Cardiac muscle cell (in vitro differentiated cells and primary cell): Measurements from ENCODE around the gene TMEM203. TPM values are rescaled to one million over a fixed set of nuclear protein-coding genes. Genes with fewer than 3 reads are reported as not detected.

Experiments used
- DNase-seq, 2 donors: peaks; one replicate each; pipeline versions ENCODE4 v3.0.0 to v3.0.0-alpha.2; 2010 to 2017; ENCODE audit warnings: low read depth in 1 of 2, low spot score in 1 of 2
- H3K27ac ChIP-seq: fragments of 200-600 bp; sonication (generic); 2 replicates; pipeline ENCODE4 v1.5.1; 2016
- H3K27me3 ChIP-seq: fragments of 200-600 bp; sonication (generic); 2 replicates; pipeline ENCODE4 v1.6.0; 2016; ENCODE audit warnings: control low read depth
- H3K36me3 ChIP-seq: fragments of 200-600 bp; sonication (generic); 2 replicates; pipeline ENCODE4 v1.5.1; 2016; ENCODE audit warnings: control low read depth
- H3K4me1 ChIP-seq: fragments of 200-600 bp; sonication (generic); 2 replicates; pipeline ENCODE4 v1.8.1; 2017; ENCODE audit warnings: low read depth, mild to moderate bottlenecking, mixed run types
- H3K4me3 ChIP-seq: fragments of 200-600 bp; sonication (generic); 2 replicates; pipeline ENCODE4 v1.5.1; 2016; ENCODE audit warnings: mild to moderate bottlenecking
- H3K9me3 ChIP-seq: fragments of 200-600 bp; sonication (generic); 2 replicates; pipeline ENCODE4 v1.5.1; 2017; ENCODE audit warnings: low read depth, mild to moderate bottlenecking, control low read depth
- polyA plus RNA-seq: library from polyadenylated mRNA; unstranded; fragments of >200 nt; fragmentation: Nextera tagmentation; extraction: Ambion mirVana; gene quantifications from 2 replicates; pipeline ENCODE4 v1.2.1, GENCODE V29; 2016
- total RNA-seq: library from RNA; depleted of rRNA; stranded (reverse); fragments of >200 nt; gene quantifications from 2 replicates; pipeline ENCODE4 v1.2.3, GENCODE V29; 2016
- TF ChIP-seq, protein P1 (sequence below): IDR thresholded peaks from 2 replicates; pipeline ENCODE4 v1.5.1; 2012; ENCODE audit warnings: low read depth, mild to moderate bottlenecking, low read length

The TMEM203 gene
- total and polyA plus RNA-seq, 2 experiments from 2014 or later: 44.7 to 86.6 TPM

DNA sequence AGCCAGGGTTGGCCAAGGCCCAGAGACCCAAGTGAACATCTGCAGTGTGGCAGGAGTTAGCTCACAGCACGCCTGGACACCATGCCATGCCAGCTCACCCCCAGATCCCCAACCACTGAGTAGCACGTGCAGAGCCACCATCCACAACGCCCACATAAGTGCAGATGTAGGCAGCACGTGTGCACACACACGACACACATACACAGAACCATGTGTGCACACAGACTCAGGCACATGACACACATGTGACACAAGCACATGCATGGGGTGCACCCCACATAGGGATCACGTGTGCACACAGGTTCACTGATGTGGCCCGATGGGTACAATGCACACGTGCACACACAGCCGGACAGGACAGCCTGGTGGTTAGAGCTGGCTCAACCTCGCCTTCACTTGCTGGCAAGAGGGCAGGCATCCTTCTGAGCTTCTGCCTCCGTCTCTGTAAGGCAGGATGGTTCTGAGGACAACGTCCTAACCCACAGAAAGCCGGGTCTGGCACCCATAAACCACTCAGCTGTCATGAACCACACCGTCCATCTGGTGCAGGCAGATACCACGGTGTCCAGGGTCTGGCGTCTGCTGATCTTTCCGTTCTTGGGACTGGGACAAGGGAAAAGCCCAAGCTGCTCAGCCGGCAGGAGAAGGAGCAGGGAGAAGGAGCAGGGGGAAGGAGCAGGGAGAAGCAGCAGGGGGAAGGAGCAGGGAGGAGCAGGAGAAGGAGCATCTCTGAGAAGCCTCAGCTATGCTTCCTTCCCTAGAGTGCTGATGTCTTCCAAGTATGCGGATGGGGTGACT lies 47.6 kb downstream of the TMEM203 start:
- H3K27me3 ChIP-seq: peaks cover 85% of the 10 kb centered on the region
- DNase-seq: no peak
- H3K36me3 ChIP-seq: no peaks in the 10 kb centered on the region
- TF ChIP-seq, protein P1, sequence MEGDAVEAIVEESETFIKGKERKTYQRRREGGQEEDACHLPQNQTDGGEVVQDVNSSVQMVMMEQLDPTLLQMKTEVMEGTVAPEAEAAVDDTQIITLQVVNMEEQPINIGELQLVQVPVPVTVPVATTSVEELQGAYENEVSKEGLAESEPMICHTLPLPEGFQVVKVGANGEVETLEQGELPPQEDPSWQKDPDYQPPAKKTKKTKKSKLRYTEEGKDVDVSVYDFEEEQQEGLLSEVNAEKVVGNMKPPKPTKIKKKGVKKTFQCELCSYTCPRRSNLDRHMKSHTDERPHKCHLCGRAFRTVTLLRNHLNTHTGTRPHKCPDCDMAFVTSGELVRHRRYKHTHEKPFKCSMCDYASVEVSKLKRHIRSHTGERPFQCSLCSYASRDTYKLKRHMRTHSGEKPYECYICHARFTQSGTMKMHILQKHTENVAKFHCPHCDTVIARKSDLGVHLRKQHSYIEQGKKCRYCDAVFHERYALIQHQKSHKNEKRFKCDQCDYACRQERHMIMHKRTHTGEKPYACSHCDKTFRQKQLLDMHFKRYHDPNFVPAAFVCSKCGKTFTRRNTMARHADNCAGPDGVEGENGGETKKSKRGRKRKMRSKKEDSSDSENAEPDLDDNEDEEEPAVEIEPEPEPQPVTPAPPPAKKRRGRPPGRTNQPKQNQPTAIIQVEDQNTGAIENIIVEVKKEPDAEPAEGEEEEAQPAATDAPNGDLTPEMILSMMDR: no peak
- no peak overlapping the region for H3K27ac ChIP-seq
- no peak overlapping the region for H3K4me3 ChIP-seq
- no peaks in the 10 kb centered on the region for H3K9me3 ChIP-seq
- no peaks in the 10 kb centered on the region for H3K4me1 ChIP-seq

DNA sequence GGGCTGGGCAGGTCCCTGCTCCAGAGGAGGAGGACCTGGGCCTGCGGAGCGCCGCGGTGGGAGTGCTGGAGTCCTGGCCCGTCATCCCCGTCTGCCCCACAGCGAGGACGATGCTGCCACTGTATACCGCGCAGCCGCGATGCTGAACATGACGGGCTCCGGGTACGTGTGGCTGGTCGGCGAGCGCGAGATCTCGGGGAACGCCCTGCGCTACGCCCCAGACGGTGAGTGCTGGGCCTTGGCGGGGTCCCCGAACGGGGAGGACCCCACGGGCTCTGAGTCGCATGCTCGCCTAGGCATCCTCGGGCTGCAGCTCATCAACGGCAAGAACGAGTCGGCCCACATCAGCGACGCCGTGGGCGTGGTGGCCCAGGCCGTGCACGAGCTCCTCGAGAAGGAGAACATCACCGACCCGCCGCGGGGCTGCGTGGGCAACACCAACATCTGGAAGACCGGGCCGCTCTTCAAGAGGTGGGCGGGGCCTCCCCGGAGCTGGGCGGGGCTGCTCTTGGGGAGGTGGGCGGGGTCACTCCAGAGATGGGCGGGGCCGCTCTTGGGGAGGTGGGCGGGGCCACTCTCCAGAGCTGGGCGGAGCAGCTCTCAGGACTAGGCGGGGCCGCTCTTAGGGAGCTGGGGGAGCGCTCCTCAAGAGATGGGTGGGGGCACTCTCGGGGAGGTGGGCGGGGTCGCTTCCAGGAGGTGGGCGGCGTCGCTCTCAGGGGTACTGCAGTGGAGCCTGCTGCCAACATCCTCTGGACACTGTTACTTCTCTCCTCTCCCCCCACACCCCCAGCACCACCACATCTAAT lies 48.7 kb downstream of the TMEM203 start:
- H3K4me1 ChIP-seq: no peaks in the 10 kb centered on the region
- H3K9me3 ChIP-seq: no peaks in the 10 kb centered on the region
- no peak overlapping the region for H3K27ac ChIP-seq
- no peaks in the 10 kb centered on the region for H3K36me3 ChIP-seq
- no peak overlapping the region for H3K4me3 ChIP-seq
- peaks cover 80% of the 10 kb centered on the region for H3K27me3 ChIP-seq
- TF ChIP-seq, protein P1: no peak
- DNase-seq: peak; percentile 22 to 46

Other genes starting within 250 kb of the TMEM203 start
Only the 30 nearest of the 31 such genes appear.
- 2.6 and 3.9 TPM in 2 replicates for gene PTGDS, start 228.1 kb downstream of the TMEM203 start, total RNA-seq
- 3.4 and 5.3 TPM in 2 replicates for gene PTGDS, start 228.1 kb downstream of the TMEM203 start, polyA plus RNA-seq
- gene LCNL1, start 222.7 kb downstream of the TMEM203 start, total RNA-seq: 0.36 TPM in 1 of 2 replicates, not detected in the other
- not detected in 2 replicates for gene LCNL1, start 222.7 kb downstream of the TMEM203 start, polyA plus RNA-seq
- 94.6 and 130 TPM in 2 replicates for gene PAXX, start 213.2 kb downstream of the TMEM203 start, total RNA-seq
- 102 and 110 TPM in 2 replicates for gene PAXX, start 213.2 kb downstream of the TMEM203 start, polyA plus RNA-seq
- not detected in 2 replicates for gene CLIC3, start 209.1 kb downstream of the TMEM203 start, total RNA-seq
- gene CLIC3, start 209.1 kb downstream of the TMEM203 start, polyA plus RNA-seq: 0.75 and 0.87 TPM in 2 replicates
- 48.7 and 56.7 TPM in 2 replicates for gene ABCA2, start 177.4 kb downstream of the TMEM203 start, total RNA-seq
- 30.5 and 33.3 TPM in 2 replicates for gene ABCA2, start 177.4 kb downstream of the TMEM203 start, polyA plus RNA-seq
- not detected in 2 replicates for gene FUT7, start 173.6 kb downstream of the TMEM203 start, total RNA-seq
- not detected in 2 replicates for gene FUT7, start 173.6 kb downstream of the TMEM203 start, polyA plus RNA-seq
- 40.8 and 65.1 TPM in 2 replicates for gene NPDC1, start 159.5 kb downstream of the TMEM203 start, total RNA-seq
- gene NPDC1, start 159.5 kb downstream of the TMEM203 start, polyA plus RNA-seq: 83.5 and 94.9 TPM in 2 replicates
- not detected in 2 replicates for gene ENTPD2, start 151.6 kb downstream of the TMEM203 start, total RNA-seq
- gene ENTPD2, start 151.6 kb downstream of the TMEM203 start, polyA plus RNA-seq: not detected in 2 replicates
- gene SAPCD2, start 135.1 kb downstream of the TMEM203 start, total RNA-seq: 6.3 and 42.1 TPM in 2 replicates
- gene SAPCD2, start 135.1 kb downstream of the TMEM203 start, polyA plus RNA-seq: 4.7 and 28.3 TPM in 2 replicates
- gene UAP1L1, start 128.1 kb downstream of the TMEM203 start, total RNA-seq: 5.8 and 13.3 TPM in 2 replicates
- 9.9 and 17.9 TPM in 2 replicates for gene UAP1L1, start 128.1 kb downstream of the TMEM203 start, polyA plus RNA-seq
- 59.4 and 73.3 TPM in 2 replicates for gene MAN1B1, start 118.7 kb downstream of the TMEM203 start, total RNA-seq
- 67.6 and 86.7 TPM in 2 replicates for gene MAN1B1, start 118.7 kb downstream of the TMEM203 start, polyA plus RNA-seq
- gene DPP7, start 90.9 kb downstream of the TMEM203 start, total RNA-seq: 125 and 144 TPM in 2 replicates
- gene DPP7, start 90.9 kb downstream of the TMEM203 start, polyA plus RNA-seq: 202 and 204 TPM in 2 replicates
- gene GRIN1, start 66.5 kb downstream of the TMEM203 start, total RNA-seq: 0.03 TPM in 1 of 2 replicates, not detected in the other
- 0.22 and 0.49 TPM in 2 replicates for gene GRIN1, start 66.5 kb downstream of the TMEM203 start, polyA plus RNA-seq
- gene LRRC26, start 35.6 kb downstream of the TMEM203 start, total RNA-seq: not detected in 2 replicates
- 1.4 and 2.3 TPM in 2 replicates for gene LRRC26, start 35.6 kb downstream of the TMEM203 start, polyA plus RNA-seq
- not detected in 2 replicates for gene TMEM210, start 33.6 kb downstream of the TMEM203 start, total RNA-seq
- not detected in 2 replicates for gene TMEM210, start 33.6 kb downstream of the TMEM203 start, polyA plus RNA-seq
- 29.8 and 42.8 TPM in 2 replicates for gene ANAPC2, start 17.1 kb downstream of the TMEM203 start, total RNA-seq
- gene ANAPC2, start 17.1 kb downstream of the TMEM203 start, polyA plus RNA-seq: 15.5 and 17.9 TPM in 2 replicates
- gene SSNA1, start 17.0 kb downstream of the TMEM203 start, total RNA-seq: 64.5 and 90.3 TPM in 2 replicates
- gene SSNA1, start 17.0 kb downstream of the TMEM203 start, polyA plus RNA-seq: 77.9 and 110 TPM in 2 replicates
- gene TPRN, start 4.9 kb downstream of the TMEM203 start, total RNA-seq: 26.4 and 31.2 TPM in 2 replicates
- 34.7 and 44.8 TPM in 2 replicates for gene TPRN, start 4.9 kb downstream of the TMEM203 start, polyA plus RNA-seq
- 13.1 and 17.5 TPM in 2 replicates for gene NDOR1, start 52 bp upstream of the TMEM203 start, total RNA-seq
- gene NDOR1, start 52 bp upstream of the TMEM203 start, polyA plus RNA-seq: 9.1 and 18.1 TPM in 2 replicates
- 19.3 and 23.1 TPM in 2 replicates for gene RNF208, start 16.6 kb upstream of the TMEM203 start, total RNA-seq
- 6.1 and 8.1 TPM in 2 replicates for gene RNF208, start 16.6 kb upstream of the TMEM203 start, polyA plus RNA-seq
- 5.8 and 7.0 TPM in 2 replicates for gene CYSRT1, start 19.5 kb upstream of the TMEM203 start, total RNA-seq
- gene CYSRT1, start 19.5 kb upstream of the TMEM203 start, polyA plus RNA-seq: 3.1 and 6.6 TPM in 2 replicates
- gene RNF224, start 21.9 kb upstream of the TMEM203 start, total RNA-seq: 0.32 TPM in 1 of 2 replicates, not detected in the other
- gene RNF224, start 21.9 kb upstream of the TMEM203 start, polyA plus RNA-seq: 0.12 TPM in 1 of 2 replicates, not detected in the other
- gene SLC34A3, start 25.3 kb upstream of the TMEM203 start, total RNA-seq: 0.25 TPM in 1 of 2 replicates, not detected in the other
- gene SLC34A3, start 25.3 kb upstream of the TMEM203 start, polyA plus RNA-seq: 0.24 TPM in 1 of 2 replicates, not detected in the other
- gene TUBB4B, start 35.6 kb upstream of the TMEM203 start, total RNA-seq: 412 and 540 TPM in 2 replicates
- 745 and 845 TPM in 2 replicates for gene TUBB4B, start 35.6 kb upstream of the TMEM203 start, polyA plus RNA-seq
- 0.95 TPM in 1 of 2 replicates, not detected in the other for gene STPG3, start 45.6 kb upstream of the TMEM203 start, total RNA-seq
- gene STPG3, start 45.6 kb upstream of the TMEM203 start, polyA plus RNA-seq: 3.2 and 3.3 TPM in 2 replicates
- 68.6 and 78.2 TPM in 2 replicates for gene NELFB, start 49.7 kb upstream of the TMEM203 start, total RNA-seq
- gene NELFB, start 49.7 kb upstream of the TMEM203 start, polyA plus RNA-seq: 73.3 and 87.6 TPM in 2 replicates
- 36.7 and 51.4 TPM in 2 replicates for gene TOR4A, start 72.1 kb upstream of the TMEM203 start, total RNA-seq
- 18.5 and 24.3 TPM in 2 replicates for gene TOR4A, start 72.1 kb upstream of the TMEM203 start, polyA plus RNA-seq
- gene NRARP, start 96.6 kb upstream of the TMEM203 start, total RNA-seq: 8.8 and 16.5 TPM in 2 replicates
- 8.7 and 12.6 TPM in 2 replicates for gene NRARP, start 96.6 kb upstream of the TMEM203 start, polyA plus RNA-seq
- gene EXD3, start 217.5 kb upstream of the TMEM203 start, total RNA-seq: 14.3 and 72.1 TPM in 2 replicates
- gene EXD3, start 217.5 kb upstream of the TMEM203 start, polyA plus RNA-seq: 32.3 and 52.4 TPM in 2 replicates
- 6.8 and 12.0 TPM in 2 replicates for gene NOXA1, start 217.7 kb upstream of the TMEM203 start, total RNA-seq
- 8.1 and 14.9 TPM in 2 replicates for gene NOXA1, start 217.7 kb upstream of the TMEM203 start, polyA plus RNA-seq